ACC112 (cell line): ENCODE results near the gene GMFB.
"Not testable (repeated sequence)": the region's sequence is repeated elsewhere in the genome, so short reads cannot be mapped to it uniquely, and the experiment has no call there.

ENCODE experiments used
- H2AFZ ChIP-seq: fragments of 200-600 bp; sonication (generic); one replicate; pipeline ENCODE4 v1.6.0; 2017; ENCODE audit warnings: antibody characterized with exemption, low read length; ENCODE audit not compliant: unreplicated experiment
- H3K27ac ChIP-seq: fragments of 200-600 bp; sonication (generic); 2 replicates; pipeline ENCODE4 v1.5.1; 2014; ENCODE audit warnings: low read depth, mild to moderate bottlenecking, antibody characterized with exemption, low read length, moderate library complexity
- H3K27me3 ChIP-seq: fragments of 200-600 bp; sonication (generic); 2 replicates; pipeline ENCODE4 v1.6.1; 2014; ENCODE audit warnings: mild to moderate bottlenecking, antibody characterized with exemption, low read length, moderate library complexity, mixed read lengths; ENCODE audit not compliant: insufficient read depth
- H3K36me3 ChIP-seq: fragments of 200-600 bp; sonication (generic); 2 replicates; pipeline ENCODE4 v1.6.1; 2016; ENCODE audit warnings: mild to moderate bottlenecking, antibody characterized with exemption, low read length, moderate library complexity, mixed read lengths; ENCODE audit not compliant: insufficient read depth
- H3K4me1 ChIP-seq: fragments of 200-600 bp; sonication (generic); one replicate; pipeline ENCODE4 v1.6.1; 2016; ENCODE audit warnings: low read length, mixed read lengths; ENCODE audit not compliant: insufficient read depth, unreplicated experiment, control insufficient read depth
- H3K4me3 ChIP-seq: fragments of 200-600 bp; sonication (generic); 2 replicates; pipeline ENCODE4 v1.5.1; 2014; ENCODE audit warnings: mild to moderate bottlenecking, low read depth, low read length
- H3K79me2 ChIP-seq: fragments of 200-600 bp; sonication (generic); one replicate; pipeline ENCODE4 v1.6.0; 2016; ENCODE audit warnings: low read length; ENCODE audit not compliant: control insufficient read depth, unreplicated experiment, insufficient read depth

Gene GMFB

GRCh38 chr14:54462048-54462447 is 26.7 kb downstream of the GMFB start:
- Histone ChIP-seq H3K79me2 (no peaks in the 10 kb centered on the region), H3K36me3 (no peaks in the 10 kb centered on the region), H3K27me3 (no peaks in the 10 kb centered on the region)

GRCh38 chr14:54459106-54459505 is 29.7 kb downstream of the GMFB start:
- Histone ChIP-seq H3K36me3 (no peaks in the 10 kb centered on the region), H3K27me3 (no peaks in the 10 kb centered on the region), H3K27ac (no peak overlapping the region), H3K4me3 (no peak overlapping the region), H2AFZ (no peak overlapping the region), H3K79me2 (no peaks in the 10 kb centered on the region), H3K4me1 (peaks cover 14% of the 10 kb centered on the region)

More at GRCh38 chr14:54462048-54462447, 26.7 kb downstream of the GMFB start:
- Histone ChIP-seq H3K4me3 (no peak overlapping the region), H3K4me1 (peaks cover 12% of the 10 kb centered on the region), H3K27ac (no peak overlapping the region), H2AFZ (no peak overlapping the region)

GRCh38 chr14:54458536-54458935 is 30.2 kb downstream of the GMFB start:
- H3K79me2 ChIP-seq, H2AFZ ChIP-seq, H3K4me3 ChIP-seq, H3K27ac ChIP-seq, H3K27me3 ChIP-seq, H3K36me3 ChIP-seq: not testable (repeated sequence)
- peaks cover 20% of the 10 kb centered on the region for H3K4me1 ChIP-seq

DNA sequence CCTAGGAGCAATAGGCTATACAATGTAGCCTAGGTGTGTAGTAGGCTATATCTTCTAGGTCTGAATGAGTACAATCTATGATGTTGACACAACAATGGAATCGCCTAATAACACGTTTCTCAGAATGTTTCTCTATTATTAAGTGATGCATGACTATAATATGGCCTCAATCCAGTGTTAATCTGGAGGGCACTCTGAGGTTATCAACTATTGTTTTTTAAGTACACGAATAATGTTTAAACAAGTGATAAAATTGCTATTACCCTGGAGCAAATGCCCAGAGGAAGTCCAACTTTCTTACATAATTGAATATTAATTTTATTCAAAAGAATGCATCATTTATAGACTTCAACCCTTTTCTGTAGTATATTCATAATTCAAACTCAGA is 31.2 kb downstream of the GMFB start:
- H3K27ac ChIP-seq: no peak overlapping the region; the same call in 1 of the 2 replicates
- no peaks in the 10 kb centered on the region for H3K27me3 ChIP-seq
- no peaks in the 10 kb centered on the region for H3K79me2 ChIP-seq
- no peak overlapping the region for H2AFZ ChIP-seq
- peaks cover 20% of the 10 kb centered on the region for H3K4me1 ChIP-seq
- H3K4me3 ChIP-seq: no peak overlapping the region
- no peaks in the 10 kb centered on the region for H3K36me3 ChIP-seq

DNA sequence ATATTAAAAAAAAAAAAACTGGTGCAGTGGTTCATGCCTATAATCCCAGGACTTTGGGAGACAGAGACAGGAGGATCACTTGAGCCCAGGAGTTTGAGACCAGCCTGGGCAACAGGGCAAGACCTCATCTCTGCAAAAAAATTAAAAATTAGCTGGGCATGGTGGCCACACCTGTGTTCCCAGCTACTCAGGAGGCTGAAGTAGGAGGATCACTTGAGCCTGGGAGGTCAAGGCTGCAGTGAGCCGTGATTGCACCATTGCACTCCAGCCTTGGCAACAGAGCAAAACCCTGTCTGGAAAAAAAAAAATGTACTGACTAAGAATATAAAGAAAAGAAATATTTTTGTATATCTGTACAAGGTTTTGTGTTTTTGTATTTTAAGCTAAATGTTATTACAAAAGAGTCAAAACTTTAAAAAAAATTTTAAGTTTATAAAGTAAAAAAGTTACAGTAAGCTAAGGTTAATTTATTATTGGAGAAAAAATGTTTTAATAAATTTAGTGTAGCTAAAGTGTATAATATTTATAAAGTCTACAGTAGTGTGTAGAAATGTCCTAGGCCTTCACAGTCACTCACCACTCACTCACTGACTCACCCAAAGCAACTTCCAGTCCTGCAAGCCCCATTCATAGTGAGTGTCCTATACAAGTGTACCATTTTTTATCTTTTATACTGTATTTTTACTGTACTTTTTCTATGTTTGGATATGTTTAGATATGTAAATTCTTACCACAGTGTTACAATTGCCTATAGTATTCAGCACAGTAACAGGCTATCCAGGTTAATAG is 31.8 kb downstream of the GMFB start:
- H2AFZ ChIP-seq, H3K27ac ChIP-seq, H3K4me3 ChIP-seq, H3K27me3 ChIP-seq, H3K79me2 ChIP-seq, H3K36me3 ChIP-seq: not testable (repeated sequence)
- H3K4me1 ChIP-seq: peaks cover 16% of the 10 kb centered on the region

DNA sequence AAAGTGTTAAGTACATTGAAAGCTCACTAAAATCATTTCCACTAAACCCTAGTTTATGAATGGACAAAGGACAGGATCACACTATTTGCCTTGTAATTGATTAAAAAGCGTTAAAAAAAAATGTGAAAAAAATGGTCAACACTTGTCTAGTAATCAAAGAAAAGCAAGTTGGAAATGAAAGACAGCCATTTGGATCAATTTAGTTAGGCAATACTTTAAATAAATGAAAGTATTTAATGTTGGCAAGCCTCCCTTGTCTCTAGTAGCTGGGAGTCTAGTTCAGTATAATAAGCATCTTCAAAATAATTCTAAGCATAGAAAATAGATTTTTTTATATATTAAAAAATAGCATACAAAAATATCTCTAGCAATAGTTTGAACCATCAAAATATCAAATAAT is 33.4 kb downstream of the GMFB start:
- Histone ChIP-seq H3K27me3 (no peaks in the 10 kb centered on the region), H3K27ac (no peak overlapping the region), H3K4me1 (peaks cover 20% of the 10 kb centered on the region), H3K79me2 (no peaks in the 10 kb centered on the region), H3K36me3 (no peaks in the 10 kb centered on the region), H3K4me3 (no peak overlapping the region), H2AFZ (no peak overlapping the region)

DNA sequence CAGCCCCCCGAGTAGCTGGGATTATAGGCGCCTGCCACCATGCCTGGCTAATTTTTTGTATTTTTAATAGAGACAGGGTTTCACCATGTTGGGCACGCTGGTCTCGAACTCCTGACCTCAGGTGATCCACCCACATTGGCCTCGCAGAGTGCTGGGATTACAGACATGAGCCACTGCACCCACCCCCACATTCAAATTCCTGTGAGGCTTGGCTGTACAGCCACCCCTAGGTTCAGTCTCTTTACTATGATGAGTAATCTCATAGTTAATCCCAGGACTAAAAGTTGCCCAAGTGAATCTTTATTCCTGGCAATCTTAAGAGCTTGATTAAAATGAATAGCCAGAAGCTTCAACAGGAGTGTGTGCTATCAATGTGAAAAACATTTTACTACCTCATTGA is 34.8 kb downstream of the GMFB start:
- H3K36me3 ChIP-seq, H2AFZ ChIP-seq, H3K27me3 ChIP-seq, H3K79me2 ChIP-seq, H3K4me3 ChIP-seq: not testable (repeated sequence)
- H3K27ac ChIP-seq: peak overlapping the region; percentile 6; the same call in 1 of the 2 replicates
- H3K4me1 ChIP-seq: peaks cover 23% of the 10 kb centered on the region

DNA sequence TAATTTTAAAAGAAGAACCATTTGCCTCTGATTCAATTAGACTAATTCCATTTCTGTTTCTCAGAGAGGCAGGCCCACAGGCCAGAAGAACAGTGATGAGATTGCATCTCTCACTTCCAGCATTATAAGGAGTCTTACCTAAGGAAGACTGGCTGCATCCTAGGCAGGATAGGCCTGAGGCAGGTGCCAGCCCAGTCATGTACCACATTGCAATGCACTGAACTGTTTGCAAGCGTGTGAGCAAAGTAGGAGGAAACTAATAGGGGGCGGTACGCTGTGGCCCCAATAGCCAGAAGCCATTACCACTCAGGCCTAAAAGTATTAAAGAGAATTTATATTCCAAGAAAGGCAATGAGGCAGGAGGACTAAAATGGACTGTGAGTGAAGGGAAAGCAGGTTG is 35.5 kb downstream of the GMFB start:
- Histone ChIP-seq H3K4me1 (peaks cover 23% of the 10 kb centered on the region), H3K79me2 (no peaks in the 10 kb centered on the region), H3K4me3 (no peak overlapping the region), H2AFZ (no peak overlapping the region), H3K27me3 (no peaks in the 10 kb centered on the region), H3K27ac (no peak overlapping the region), H3K36me3 (no peaks in the 10 kb centered on the region)

DNA sequence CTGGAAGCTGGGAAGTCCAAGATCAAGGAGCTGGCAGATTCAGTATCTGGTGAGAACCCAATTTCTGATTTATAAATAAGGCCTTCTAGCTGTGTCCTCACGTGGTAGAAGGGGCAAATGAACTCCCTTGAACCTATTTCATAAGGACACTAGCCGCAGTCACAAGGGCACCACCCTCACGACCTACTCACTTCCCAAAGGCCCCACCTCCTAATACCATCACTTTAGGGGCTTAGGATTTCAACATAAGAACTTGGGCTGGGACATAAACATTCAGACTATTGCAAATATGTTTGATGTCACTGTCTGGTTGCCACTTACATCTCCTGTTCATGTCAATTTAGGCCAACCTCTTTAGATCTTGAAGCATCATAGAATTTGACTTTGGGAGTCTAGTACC is 36.8 kb downstream of the GMFB start:
- Histone ChIP-seq H3K4me3 (no peak overlapping the region), H3K4me1 (peaks cover 24% of the 10 kb centered on the region), H3K79me2 (no peaks in the 10 kb centered on the region), H3K27ac (no peak overlapping the region), H3K36me3 (no peaks in the 10 kb centered on the region), H3K27me3 (no peaks in the 10 kb centered on the region), H2AFZ (no peak overlapping the region)

DNA sequence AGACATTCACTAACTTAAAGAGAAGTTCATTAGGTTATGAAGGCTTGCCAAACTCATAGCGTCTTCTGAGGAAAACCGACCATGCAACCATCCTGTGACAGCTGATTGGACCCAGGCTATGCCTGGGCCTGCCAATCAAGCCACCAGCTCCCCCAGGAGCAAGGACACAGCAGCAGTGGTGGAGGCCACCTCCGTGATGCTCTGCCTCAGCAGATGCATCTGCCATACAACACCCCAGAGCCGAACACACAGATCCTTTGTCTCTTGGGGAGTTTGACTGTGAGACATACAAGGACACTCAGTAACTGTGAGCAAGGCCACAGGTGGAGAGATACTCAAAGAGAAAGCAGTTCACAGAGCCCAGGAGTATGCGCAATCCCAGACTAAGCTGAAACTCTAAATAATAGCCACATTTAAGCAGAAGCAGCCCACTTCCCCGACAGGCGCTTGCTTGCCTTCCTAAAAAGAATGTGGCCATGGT is 37.6 kb downstream of the GMFB start:
- Histone ChIP-seq H3K36me3 (no peaks in the 10 kb centered on the region), H3K27me3 (no peaks in the 10 kb centered on the region), H3K27ac (no peak overlapping the region), H2AFZ (peak overlapping the region; percentile 16), H3K4me3 (no peak overlapping the region), H3K79me2 (no peaks in the 10 kb centered on the region), H3K4me1 (peaks cover 32% of the 10 kb centered on the region)

DNA sequence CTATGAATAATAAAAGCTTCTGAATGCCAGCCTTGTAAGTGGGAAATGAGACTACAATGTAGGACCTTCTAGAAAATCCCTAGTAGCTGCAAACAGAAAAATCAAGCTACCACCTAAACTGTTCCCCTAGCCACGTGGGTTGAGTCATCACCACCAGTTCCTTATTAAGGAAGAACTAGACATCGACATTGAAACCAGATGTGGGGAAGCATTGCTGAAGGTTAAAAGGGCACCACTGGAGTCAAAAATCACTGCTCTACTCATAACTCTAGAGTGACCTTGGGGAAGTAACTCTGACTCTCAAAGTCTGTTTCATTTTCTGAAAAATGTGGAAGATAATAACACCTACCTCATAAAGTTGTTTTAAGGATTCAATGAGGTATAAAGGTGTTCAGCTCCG is 38.2 kb downstream of the GMFB start:
- no peak overlapping the region for H3K4me3 ChIP-seq
- no peak overlapping the region for H3K27ac ChIP-seq

More for the DNA sequence above, 38.2 kb downstream of the GMFB start:
- Histone ChIP-seq H3K36me3 (no peaks in the 10 kb centered on the region), H3K27me3 (no peaks in the 10 kb centered on the region), H3K79me2 (no peaks in the 10 kb centered on the region), H2AFZ (peak overlapping the region; percentile 16), H3K4me1 (peaks cover 35% of the 10 kb centered on the region)
